Loucy (cell line): ENCODE results near the gene FSD2.
"Not testable (repeated sequence)": the region's sequence is repeated elsewhere in the genome, so short reads cannot be mapped to it uniquely, and the experiment has no call there.

Experiments used
- EZH2phosphoT487 ChIP-seq: fragments of 200-600 bp; IDR thresholded peaks from 2 replicates; pipeline ENCODE4 v1.6.1; 2018; ENCODE audit warnings: antibody characterized with exemption, mild to moderate bottlenecking, moderate library complexity, borderline replicate concordance
- TF ChIP-seq, protein P1 (sequence below): fragments of 200-600 bp; sonication (generic); conservative IDR thresholded peaks from 2 replicates; pipeline ENCODE4 v1.5.1; 2014; ENCODE audit warnings: mild to moderate bottlenecking, antibody characterized with exemption, low read length

DNA sequence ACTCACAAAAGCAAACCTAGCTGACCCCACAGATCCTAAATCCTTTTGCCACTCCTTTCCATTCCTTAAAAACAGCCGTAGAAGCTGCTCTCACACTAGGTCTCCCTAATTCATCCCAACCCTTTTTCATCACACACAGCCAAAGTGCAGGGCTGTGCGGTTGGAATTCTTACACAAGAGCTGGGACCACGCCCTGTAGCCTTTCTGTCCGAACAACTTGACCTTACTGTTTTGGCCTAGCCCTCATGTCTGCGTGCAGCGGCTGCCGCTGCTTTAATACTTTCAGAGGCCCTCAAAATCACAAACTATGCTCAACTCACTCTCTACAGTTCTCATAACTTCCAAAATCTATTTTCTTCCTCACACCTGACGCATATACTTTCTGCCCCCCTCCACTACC, 100.0 kb downstream of the FSD2 start:
- TF ChIP-seq, protein P1, sequence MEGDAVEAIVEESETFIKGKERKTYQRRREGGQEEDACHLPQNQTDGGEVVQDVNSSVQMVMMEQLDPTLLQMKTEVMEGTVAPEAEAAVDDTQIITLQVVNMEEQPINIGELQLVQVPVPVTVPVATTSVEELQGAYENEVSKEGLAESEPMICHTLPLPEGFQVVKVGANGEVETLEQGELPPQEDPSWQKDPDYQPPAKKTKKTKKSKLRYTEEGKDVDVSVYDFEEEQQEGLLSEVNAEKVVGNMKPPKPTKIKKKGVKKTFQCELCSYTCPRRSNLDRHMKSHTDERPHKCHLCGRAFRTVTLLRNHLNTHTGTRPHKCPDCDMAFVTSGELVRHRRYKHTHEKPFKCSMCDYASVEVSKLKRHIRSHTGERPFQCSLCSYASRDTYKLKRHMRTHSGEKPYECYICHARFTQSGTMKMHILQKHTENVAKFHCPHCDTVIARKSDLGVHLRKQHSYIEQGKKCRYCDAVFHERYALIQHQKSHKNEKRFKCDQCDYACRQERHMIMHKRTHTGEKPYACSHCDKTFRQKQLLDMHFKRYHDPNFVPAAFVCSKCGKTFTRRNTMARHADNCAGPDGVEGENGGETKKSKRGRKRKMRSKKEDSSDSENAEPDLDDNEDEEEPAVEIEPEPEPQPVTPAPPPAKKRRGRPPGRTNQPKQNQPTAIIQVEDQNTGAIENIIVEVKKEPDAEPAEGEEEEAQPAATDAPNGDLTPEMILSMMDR, result not testable (repeated sequence)
- not testable (repeated sequence) for TF ChIP-seq EZH2phosphoT487
